Kidney (tissue), 14 donors: Measurements from ENCODE around the gene DAGLB. TPM values are rescaled to one million over a fixed set of nuclear protein-coding genes. Genes with fewer than 3 reads are reported as not detected.

Experiments
- DNase-seq, 5 donors: peaks; one replicate each; pipeline ENCODE4 v3.0.0-alpha.2; 2013 to 2020
- FAIRE-seq: peaks from 2 replicates; lab custom pipeline; 2012; peaks lifted over from hg19 to GRCh38; lab: Jason Lieb, UNC
- H3K27ac ChIP-seq, 2 donors: one replicate each; pipeline ENCODE4 v1.7.0; 2013; ENCODE audit warnings: low read depth in 2 of 2, low read length in 2 of 2, inconsistent platforms in 1 of 2
- H3K27me3 ChIP-seq: one replicate; pipeline ENCODE4 v1.7.1; 2013; ENCODE audit warnings: low read length, inconsistent platforms; ENCODE audit not compliant: control insufficient read depth, insufficient read depth
- H3K36me3 ChIP-seq, 3 donors: one replicate each; pipeline versions ENCODE4 v1.7.0 to v1.7.1; 2013; ENCODE audit warnings: low read length in 3 of 3, control low read depth in 1 of 3, inconsistent platforms in 1 of 3; ENCODE audit not compliant: insufficient read depth in 3 of 3, control insufficient read depth in 2 of 3
- H3K4me1 ChIP-seq, 3 donors: one replicate each; pipeline versions ENCODE4 v1.7.0 to v1.7.1; 2013; ENCODE audit warnings: low read length in 3 of 3, inconsistent platforms in 1 of 3, low read depth in 1 of 3; ENCODE audit not compliant: control insufficient read depth in 2 of 3, insufficient read depth in 2 of 3
- H3K4me3 ChIP-seq, 3 donors: one replicate each; pipeline versions ENCODE4 v1.7.0 to v1.8.1; 2013; ENCODE audit warnings: low read length in 3 of 3, control low read depth in 1 of 3, inconsistent platforms in 1 of 3
- H3K9ac ChIP-seq, 3 donors: one replicate each; pipeline versions ENCODE4 v1.7.0 to v1.7.1; 2013; ENCODE audit warnings: low read length in 3 of 3, control low read depth in 1 of 3, inconsistent platforms in 1 of 3
- H3K9me3 ChIP-seq, 3 donors: one replicate each; pipeline versions ENCODE4 v1.7.0 to v1.7.1; 2013; ENCODE audit warnings: low read length in 3 of 3, control low read depth in 1 of 3, inconsistent platforms in 1 of 3; ENCODE audit not compliant: control insufficient read depth in 2 of 3, insufficient read depth in 1 of 3
- CTCF ChIP-seq: IDR thresholded peaks from 3 replicates; pipeline ENCODE4 v1.5.1; 2012; ENCODE audit warnings: mild to moderate bottlenecking, moderate library complexity, borderline replicate concordance; ENCODE audit not compliant: insufficient read depth; ENCODE audit errors: extremely low read depth
- intact Hi-C: fragments of 100-400 bp; cut with DNase I; formaldehyde crosslinking; loops from one replicate; pipeline ENCODE4 v1.11.1; 2022
- polyA plus RNA-seq: library from polyadenylated mRNA; stranded (reverse); fragments of 350-450 nt; fragmentation: Illumina TruSeq; extraction: RNeasy Lipid Tissue Mini Kit (QIAGEN cat#74804); gene quantifications from one replicate; pipeline ENCODE4 v1.2.3, GENCODE V29; 2014; ENCODE audit warnings: low read depth, low replicate concordance; ENCODE audit not compliant: insufficient read depth
- total RNA-seq: library from RNA; stranded (reverse); fragmentation: NEBNext Ultra II Directional; extraction: Animal tissue kit (Norgen Biotek cat#: 25700); gene quantifications from one replicate; pipeline ENCODE4 v1.2.1, GENCODE V29; 2021
- donor health status: control.
- donor health status: control.
- donor health status: control.
- donor health status: control.
- donor health status: control.
- donor health status: DM: yes; HTN: yes; CAD: no.
- donor health status: Normal renal cell carcinoma (clear cell type).

The DAGLB gene
- total and polyA plus RNA-seq, 2 donors from 2014 or later = 7.7 to 25.6 TPM

DNA sequence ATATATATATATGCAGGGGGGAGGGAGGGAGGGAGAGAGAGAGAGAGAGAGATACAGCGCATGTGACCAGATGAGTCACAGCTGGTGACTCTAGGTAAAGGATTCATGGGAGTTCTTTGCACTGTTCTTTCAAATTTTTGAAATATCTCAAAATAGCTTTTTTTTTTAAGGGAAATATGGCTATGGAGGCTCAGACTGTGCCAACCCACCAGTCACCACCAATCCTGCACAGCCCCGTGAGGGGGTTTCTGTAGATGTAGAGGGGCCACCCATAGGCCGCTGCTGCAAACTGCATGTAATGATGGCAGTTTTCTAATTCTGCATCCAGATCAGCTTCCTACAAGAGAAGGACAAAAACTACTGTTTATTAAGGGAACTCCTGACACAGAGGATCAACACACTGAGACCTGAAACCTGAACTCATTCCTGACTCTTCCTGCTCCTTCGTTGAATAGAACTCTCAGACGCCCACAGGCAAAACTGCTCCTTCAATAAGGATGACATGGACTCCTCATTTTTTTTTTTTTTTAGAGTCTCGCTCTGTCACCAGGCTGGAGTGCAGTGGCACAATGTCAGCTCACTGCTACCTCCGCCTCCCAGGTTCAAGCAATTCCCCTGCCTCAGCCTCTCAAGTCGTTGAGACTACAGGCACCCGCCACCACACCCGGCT, 17.3 kb downstream of the DAGLB start:
- Histone ChIP-seq H3K9me3 (no peaks in the 10 kb centered on the region), H3K9ac (no peak overlapping the region), H3K27ac (no peak overlapping the region), H3K4me3 (no peak overlapping the region), H3K36me3 (peaks cover 0 to 9% (median 6%) of the 10 kb centered on the region in 3 donors), H3K27me3 (no peaks in the 10 kb centered on the region), H3K4me1 (no peaks in the 10 kb centered on the region)
- DNase-seq (no peak), FAIRE-seq (no peak)
- TF ChIP-seq CTCF = no peak
- intact Hi-C loops = no loop called here

DNA sequence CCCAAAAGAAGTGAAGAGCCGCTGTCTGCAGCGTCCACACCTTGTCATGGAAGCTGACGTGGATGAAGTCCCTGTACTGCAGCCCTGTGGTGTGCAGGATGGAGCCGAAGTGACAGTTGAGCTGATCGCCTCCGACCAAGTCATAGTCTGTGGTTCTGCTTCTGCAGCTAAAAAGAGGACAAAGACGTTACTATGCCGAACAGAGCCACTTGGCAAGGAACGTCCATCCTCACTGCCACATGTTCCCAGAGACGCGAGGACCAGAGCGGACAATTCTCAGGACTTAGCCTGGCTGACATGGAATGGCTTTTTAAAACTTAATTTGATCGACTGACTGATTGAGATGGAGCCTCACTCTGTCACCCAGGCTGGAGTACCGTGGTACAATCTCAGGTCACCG, 21.8 kb downstream of the DAGLB start:
- H3K27ac ChIP-seq = no peak overlapping the region
- no peak for DNase-seq
- H3K4me3 ChIP-seq = no peak overlapping the region
- no peak overlapping the region for H3K9ac ChIP-seq
- no peaks in the 10 kb centered on the region for H3K9me3 ChIP-seq
- no peaks in the 10 kb centered on the region for H3K4me1 ChIP-seq
- intact Hi-C loops = no loop called here
- no peaks in the 10 kb centered on the region for H3K27me3 ChIP-seq
- peaks cover 0 to 10% (median 8%) of the 10 kb centered on the region in 3 donors for H3K36me3 ChIP-seq
- no peak for FAIRE-seq
- no peak for TF ChIP-seq CTCF

- H3K9me3 ChIP-seq = no peaks in the 10 kb centered on the region
- H3K27ac ChIP-seq = peak overlapping the region in 1 of 2 donors; percentile 28
- peak in 1 of 5 donors; percentile 79 for DNase-seq
- TF ChIP-seq CTCF = no peak
- intact Hi-C loops = no loop called here
- H3K36me3 ChIP-seq = peaks cover 0 to 10% (median 5%) of the 10 kb centered on the region in 3 donors
- no peak overlapping the region for H3K9ac ChIP-seq
- H3K4me1 ChIP-seq = no peaks in the 10 kb centered on the region
- no peak for FAIRE-seq
- H3K4me3 ChIP-seq = no peak overlapping the region
- no peaks in the 10 kb centered on the region for H3K27me3 ChIP-seq
Measured at GRCh38 chr7:6423942-6424701, 23.6 kb downstream of the DAGLB start.
